ENCODE results near the gene ZNF107. TPM values are rescaled to one million over a fixed set of nuclear protein-coding genes. Genes with fewer than 3 reads are reported as not detected.

The ZNF107 gene
- total RNA-seq (1 to 10 TPM; 3.2 to 9.2 (median 5.1) TPM), polyA plus RNA-seq (1 to 10 TPM in 2 of 3 donors, under 1 TPM in 1; 0.92 to 1.9 (median 1.2) TPM)
- long read RNA-seq, donor 1, result 0 reads
- long read RNA-seq, donor 2, result 0 reads
- long read RNA-seq, donor 3, full-length matches to known transcripts, result 2 of 2 reads
- long read RNA-seq, donor 3, partial matches to known transcripts, result 0 of 2 reads
- long read RNA-seq, donor 3, other reads (novel, unspliced or antisense), result 0 of 2 reads
- long read RNA-seq, donor 4, result 0 reads
- long read RNA-seq, donor 5, full-length matches to known transcripts, result 2 of 2 reads
- long read RNA-seq, donor 5, partial matches to known transcripts, result 0 of 2 reads
- long read RNA-seq, donor 5, other reads (novel, unspliced or antisense), result 0 of 2 reads
- long read RNA-seq, donor 6, full-length matches to known transcripts, result 5 of 5 reads
- long read RNA-seq, donor 6, partial matches to known transcripts, result 0 of 5 reads
- long read RNA-seq, donor 6, other reads (novel, unspliced or antisense), result 0 of 5 reads
- long read RNA-seq, donor 7, full-length matches to known transcripts, result 2 of 2 reads
- long read RNA-seq, donor 7, partial matches to known transcripts, result 0 of 2 reads
- long read RNA-seq, donor 7, other reads (novel, unspliced or antisense), result 0 of 2 reads
- long read RNA-seq, donor 8, result 0 reads
- long read RNA-seq, donor 9, full-length matches to known transcripts, result 2 of 2 reads
- long read RNA-seq, donor 9, partial matches to known transcripts, result 0 of 2 reads
- long read RNA-seq, donor 9, other reads (novel, unspliced or antisense), result 0 of 2 reads
- long read RNA-seq, donor 10, full-length matches to known transcripts, result 1 of 1 reads
- long read RNA-seq, donor 10, partial matches to known transcripts, result 0 of 1 reads
- long read RNA-seq, donor 10, other reads (novel, unspliced or antisense), result 0 of 1 reads

- peak; percentile 88 to 95 for DNase-seq
- TF ChIP-seq EP300 (IDR thresholded peaks at IDR 0.05), result no peak
- TF ChIP-seq POLR2AphosphoS5 (IDR thresholded peaks at IDR 0.05), result peak; percentile 45 to 63 (median 60)
- TF ChIP-seq POLR2A (IDR thresholded peaks at IDR 0.05), result no peak
- no peak for TF ChIP-seq CTCF (IDR thresholded peaks at IDR 0.05)
- Histone ChIP-seq H3K27ac (peak within 1 kb of the TSS; percentile 69 to 87 (median 80)), H3K4me1 (peaks cover 0 to 29% (median 22%) of the 10 kb centered on the region in 4 donors), H3K36me3 (peaks cover 0 to 19% (median 13%) of the 10 kb centered on the region in 4 donors), H3K9me3 (no peaks in the 10 kb centered on the region), H3K27me3 (no peaks in the 10 kb centered on the region), H3K4me3 (peak within 1 kb of the TSS; percentile 74 to 88 (median 82))
- intact Hi-C loops (cut with DNase I; ENCODE audit: low total_unique reads), result no loop called here
- 0% methylated on average over 23 to 37 of the region's 37 CpGs for WGBS, 5 donors
These were observed at the start of gene ZNF107 for GRCh38 chr7:64665980-64666662. Gene ZNF107, plus strand, starts transcription at chr7:64666133. Its CDS starts 150 bp downstream, at chr7:64666283.

DNA sequence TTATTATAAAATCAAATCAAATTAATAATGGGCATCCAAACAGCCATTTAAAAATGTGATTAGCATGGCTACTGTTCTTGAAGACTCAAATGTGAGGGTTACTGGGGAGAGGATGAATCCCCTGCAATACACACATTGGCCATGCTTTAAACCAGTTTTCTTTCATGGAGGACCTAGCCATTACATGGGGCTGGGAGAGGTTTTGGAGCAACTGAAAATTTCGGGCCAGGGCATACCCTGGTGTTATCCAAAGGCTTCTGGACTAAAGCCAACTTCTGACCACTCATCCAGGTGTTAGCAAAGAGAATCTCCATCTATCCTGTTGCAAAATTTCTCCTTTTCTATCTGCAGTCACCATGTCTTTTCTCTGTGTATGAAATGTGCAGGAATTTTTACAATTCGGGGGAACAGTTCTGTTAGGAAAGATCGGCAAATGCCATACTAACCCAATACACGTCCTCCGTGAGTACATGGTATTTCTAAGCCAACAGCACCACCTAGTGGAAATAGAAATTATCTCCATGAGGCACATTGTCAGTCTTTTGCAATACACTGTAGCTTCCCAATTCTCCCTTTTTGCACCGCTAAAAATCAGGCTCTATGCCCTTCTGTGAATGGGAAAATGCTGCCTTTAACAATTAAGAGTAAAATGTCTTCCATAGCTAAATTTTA lies 47.0 kb upstream of the ZNF107 start:
- Histone ChIP-seq H3K4me3 (no peak overlapping the region), H3K36me3 (no peaks in the 10 kb centered on the region), H3K27ac (no peak overlapping the region), H3K27me3 (no peaks in the 10 kb centered on the region), H3K9me3 (peaks cover 0 to 39% (median 19%) of the 10 kb centered on the region in 4 donors), H3K4me1 (no peaks in the 10 kb centered on the region)
- TF ChIP-seq POLR2A (IDR thresholded peaks at IDR 0.05) (no peak), CTCF (IDR thresholded peaks at IDR 0.05) (peak in 4 of 7 experiments; percentile 37 to 55 (median 50)), POLR2AphosphoS5 (IDR thresholded peaks at IDR 0.05) (no peak), EP300 (IDR thresholded peaks at IDR 0.05) (no peak)
- 22 to 32% (median 30%) methylated on average over 6 of the region's 6 CpGs for WGBS, 5 donors
- DNase-seq, result peak in 1 of 2 donors; percentile 32
- intact Hi-C loops (cut with DNase I; ENCODE audit: low total_unique reads), result loop anchor here (10.0 kb wide), 1 partner anchor 434 kb away; no protein-coding TSS in a partner anchor

- peak in 1 of 2 donors; percentile 7 for DNase-seq
- Histone ChIP-seq H3K27me3 (no peaks in the 10 kb centered on the region), H3K9me3 (peaks cover 0 to 39% (median 19%) of the 10 kb centered on the region in 4 donors), H3K4me3 (no peak overlapping the region), H3K27ac (no peak overlapping the region), H3K36me3 (no peaks in the 10 kb centered on the region), H3K4me1 (no peaks in the 10 kb centered on the region)
- no peak for TF ChIP-seq POLR2A (IDR thresholded peaks at IDR 0.05)
- no peak for TF ChIP-seq CTCF (IDR thresholded peaks at IDR 0.05)
- TF ChIP-seq EP300 (IDR thresholded peaks at IDR 0.05), result no peak
- TF ChIP-seq POLR2AphosphoS5 (IDR thresholded peaks at IDR 0.05), result no peak
- WGBS, 5 donors, result 88 to 95% (median 93%) methylated on average over 1 of the region's 1 CpG
- intact Hi-C loops (cut with DNase I; ENCODE audit: low total_unique reads), result loop anchor here (10.0 kb wide), 1 partner anchor 435 kb away; no protein-coding TSS in a partner anchor
These were observed 46.2 kb upstream of the ZNF107 start for GRCh38 chr7:64619705-64620104.

All from stomach (tissue), 19 donors.